ENCODE results near the gene DTNBP1. TPM values are rescaled to one million over a fixed set of nuclear protein-coding genes. Genes with fewer than 3 reads are reported as not detected.

The DTNBP1 gene
- total and polyA plus RNA-seq, 2 of the 8 experiments (the other 6 are each of a cell fraction or from before 2014, with no cell fraction given), result 13.5 to 22.1 TPM

GRCh38 chr6:15524861-15525401 lies 137.9 kb downstream of the DTNBP1 start:
- Histone ChIP-seq H2BK15ac (ENCODE audit: low read length) (no peak overlapping the region), H3K18ac (ENCODE audit: extremely low read depth, low read length) (no peak overlapping the region), H3K4me3 (ENCODE audit: extremely low read depth in 1 of 4, insufficient read depth in 2 of 4, low read depth in 3 of 4, low read length in 4 of 4) (no peak overlapping the region), H3K27me3 (replicated peaks in 1 of 4; ENCODE audit: control insufficient read depth in 3 of 4, extremely low read depth in 1 of 4, insufficient read depth in 3 of 4, low read length in 3 of 4) (no peaks in the 10 kb centered on the region), H4K91ac (replicated peaks; ENCODE audit: insufficient read length, low read length) (no peak overlapping the region), H4K5ac (ENCODE audit: insufficient read length, low read depth, low read length) (no peak overlapping the region), H3K4me2 (ENCODE audit: insufficient read depth in 1 of 2, low read depth in 2 of 2, low read length in 2 of 2) (no peak overlapping the region), H3K9ac (replicated peaks in 1 of 4; ENCODE audit: extremely low read depth in 1 of 4, low read depth in 3 of 4, low read length in 3 of 4) (no peak overlapping the region), H3K56ac (replicated peaks; ENCODE audit: insufficient read length, low read depth, low read length) (no peak overlapping the region), H2BK5ac (ENCODE audit: low read depth, low read length) (no peak overlapping the region), H3K36me3 (ENCODE audit: control insufficient read depth in 2 of 4, insufficient read depth in 4 of 4, low read length in 3 of 4) (peaks cover 3 to 49% (median 31%) of the 10 kb centered on the region in 4 experiments; a peak in 7 of 8 replicates), H2BK120ac (replicated peaks; ENCODE audit: low read depth, low read length) (no peak overlapping the region), H3K79me2 (ENCODE audit: control insufficient read depth in 1 of 2, insufficient read depth in 2 of 2, low read length in 2 of 2) (no peaks in the 10 kb centered on the region), H2AFZ (ENCODE audit: low read length) (no peak overlapping the region), H3K79me1 (ENCODE audit: low read depth, low read length) (0 out of 2 replicates have a peak, but pooled peaks cover under 1% of the 10 kb centered on the region), H3K4me1 (replicated peaks in 1 of 4; ENCODE audit: control insufficient read depth in 3 of 4, insufficient read depth in 4 of 4, low read length in 3 of 4) (no peaks in the 10 kb centered on the region), H2BK12ac (ENCODE audit: low read depth, low read length) (no peak overlapping the region), H3K14ac (ENCODE audit: insufficient read length) (no peak overlapping the region), H3K9me3 (ENCODE audit: insufficient read depth in 2 of 2, low read depth in 1 of 2, low read length in 1 of 2) (peaks cover 26 to 27% of the 10 kb centered on the region in 2 experiments), H2AK5ac (ENCODE audit: low read depth, low read length) (no peak overlapping the region), H3K4ac (replicated peaks; ENCODE audit: insufficient read length, low read depth, low read length) (no peak overlapping the region), H3K27ac (ENCODE audit: low read depth, low read length) (no peak overlapping the region), H2BK20ac (ENCODE audit: low read length) (no peak overlapping the region), H3K23me2 (ENCODE audit: low read depth, low read length) (no peaks in the 10 kb centered on the region), H3K23ac (ENCODE audit: insufficient read length) (no peak overlapping the region), H4K20me1 (replicated peaks in 1 of 2; ENCODE audit: control insufficient read depth in 1 of 2, insufficient read depth in 2 of 2, low read length in 2 of 2) (peaks cover 0 to 3% of the 10 kb centered on the region in 2 experiments), H4K8ac (ENCODE audit: extremely low read depth, insufficient read depth, low read length) (no peak overlapping the region)
- ChIA-PET CTCF (ENCODE audit: partially characterized antibody) (interaction anchor here (2.5 kb wide), 1 partner anchor 99 kb away, joined by 9 read pairs; no protein-coding TSS in a partner anchor), POLR2A (ENCODE audit: partially characterized antibody) (interaction anchor here (1.5 to 2.4 kb wide), 2 partner anchors 14 to 99 kb away, joined by 3 to 9 read pairs; no protein-coding TSS in a partner anchor)
- DNase-seq (ENCODE audit: low read depth in 1 of 2, low spot score in 2 of 2), result no peak
- FAIRE-seq, result no peak
- WGBS, 2 experiments (ENCODE audit: extremely low coverage in 1 of 2, insufficient coverage in 1 of 2, insufficient read length in 1 of 2, insufficient replicate concordance in 2 of 2, low coverage in 1 of 2, low lambda C conversion rate in 2 of 2, missing lambda C conversion rate in 1 of 2), result 93% methylated on average over 14 of the region's 14 CpGs; no CpG with 5 or more reads in 1 of the 2 experiments
- TF ChIP-seq CBX8 (IDR thresholded peaks at IDR 0.05; ENCODE audit: borderline replicate concordance, low read depth, low read length) (no peak), CTCF (IDR thresholded peaks at IDR 0.05; ENCODE audit: control extremely low read depth in 1 of 3, insufficient read depth in 1 of 3, low read depth in 1 of 3, low read length in 3 of 3) (no peak), RXRA (IDR thresholded peaks at IDR 0.05; ENCODE audit: insufficient read depth, low read depth, low read length) (no peak), SRF (IDR thresholded peaks at IDR 0.05; ENCODE audit: low read depth, low read length) (no peak), TBP (IDR thresholded peaks at IDR 0.05; ENCODE audit: low read depth, low read length) (no peak), E2F6 (IDR thresholded peaks at IDR 0.05) (peak; percentile 66; the same call in 1 of the 2 replicates), SIX5 (IDR thresholded peaks at IDR 0.05; ENCODE audit: low read depth, low read length) (no peak), RBBP5 (IDR thresholded peaks at IDR 0.05; ENCODE audit: borderline replicate concordance, low read depth, low read length) (no peak), PHF8 (conservative IDR thresholded peaks at IDR 0.05; ENCODE audit: low read depth, low read length) (no peak), POU5F1 (IDR thresholded peaks at IDR 0.05; ENCODE audit: low read depth, low read length) (no peak)
